Lung microvascular endothelial cell (primary cell): Measurements from ENCODE around the gene OSTF1. TPM values are rescaled to one million over a fixed set of nuclear protein-coding genes. Genes with fewer than 3 reads are reported as not detected.
A peak's percentile ranks its signal among the peaks of the same experiment; 100 is the strongest.

Experiments
- DNase-seq, 2 donors: peaks; one replicate each; pipeline versions ENCODE4 v3.0.0 to v3.0.0-alpha.2; 2010; ENCODE audit warnings: low read depth in 2 of 2
- total RNA-seq: library from RNA; depleted of rRNA; stranded (reverse); fragments of >200 nt; gene quantifications from 2 replicates; pipeline ENCODE4 v1.2.1, GENCODE V29; 2014

Gene OSTF1
- total RNA-seq, result 82.6 and 121 TPM in 2 replicates

DNA sequence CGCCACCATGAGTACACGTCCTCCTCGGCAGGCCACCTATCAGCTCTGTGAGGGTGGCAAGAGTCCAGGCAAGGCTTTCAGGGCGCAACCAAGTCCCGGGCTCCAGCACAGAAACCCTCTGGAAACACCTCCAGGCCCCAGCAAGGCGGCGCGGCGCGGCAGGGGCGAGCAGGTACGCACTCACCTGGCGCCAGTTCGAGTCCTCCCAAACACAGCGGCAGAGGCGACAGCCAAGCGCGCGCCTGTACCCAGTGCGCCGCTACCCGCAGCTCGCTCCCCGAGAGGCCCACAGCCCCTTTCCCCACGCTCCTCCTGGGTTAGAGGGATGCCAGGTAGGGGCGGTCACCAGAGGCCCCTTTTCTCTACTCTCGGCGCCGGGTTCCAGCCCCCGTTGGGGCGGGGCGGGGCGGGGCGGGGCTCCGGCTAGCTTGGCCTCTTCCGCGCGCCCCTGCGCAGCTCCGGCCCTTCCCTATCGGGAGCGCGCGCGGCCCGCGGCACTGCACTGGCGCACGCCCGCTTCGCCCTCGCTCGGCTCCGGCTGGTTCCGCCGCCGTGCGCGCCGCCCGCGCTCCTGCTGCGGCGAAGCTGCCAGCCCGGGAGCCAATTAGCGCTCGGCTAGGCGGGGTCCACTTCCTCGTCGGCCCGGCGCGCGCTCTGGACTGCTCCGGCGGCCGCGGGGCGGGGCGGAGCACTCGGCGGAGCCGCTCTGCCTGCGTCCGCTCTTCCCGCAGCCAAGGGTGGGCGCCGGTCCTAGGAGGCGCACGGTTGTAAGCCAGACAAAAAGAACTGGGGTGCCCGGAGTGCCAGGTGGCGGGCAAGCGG lies at the start of gene OSTF1, which contains the start of gene NMRK1:
Gene OSTF1 (plus strand): TSS at position 691 of the 822 bp plus-strand sequence. CDS start 179 bp downstream, outside the sequence.
Gene NMRK1 (minus strand): TSS at position 332 of the 822 bp plus-strand sequence. CDS start 5,040 bp downstream, outside the sequence.
- peak; percentile 98 for DNase-seq

GRCh38 chr9:75039009-75039408 lies 49.3 kb upstream of the OSTF1 start:
- DNase-seq, result no peak

GRCh38 chr9:75039801-75040200 lies 48.5 kb upstream of the OSTF1 start:
- no peak for DNase-seq

GRCh38 chr9:75041041-75041440 lies 47.3 kb upstream of the OSTF1 start:
- DNase-seq, result no peak

GRCh38 chr9:75046725-75047345 lies 41.5 kb upstream of the OSTF1 start:
- DNase-seq, result no peak

DNA sequence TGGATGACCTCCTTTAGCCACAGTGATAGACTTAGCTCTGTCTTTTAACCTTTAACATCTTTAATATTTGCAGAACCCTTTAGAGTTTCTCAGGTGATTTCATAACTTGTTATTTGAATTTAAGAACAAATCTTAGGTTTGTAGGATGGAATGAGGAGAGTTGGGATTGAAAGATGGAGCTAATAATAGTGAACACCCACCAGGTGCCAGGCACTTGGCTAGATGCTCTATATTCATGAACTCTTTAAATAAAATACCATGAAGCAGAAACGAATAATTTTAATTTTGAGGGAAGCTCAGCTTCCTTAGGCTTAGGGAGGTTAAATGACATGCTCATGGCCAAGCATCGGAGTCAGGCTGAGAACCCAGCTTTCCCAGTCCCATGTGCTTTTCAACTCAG lies 40.8 kb upstream of the OSTF1 start:
- DNase-seq, result no peak

GRCh38 chr9:75051285-75051684 lies 37.0 kb upstream of the OSTF1 start:
- DNase-seq, result no peak

GRCh38 chr9:75053869-75054268 lies 34.4 kb upstream of the OSTF1 start:
- no peak for DNase-seq

DNA sequence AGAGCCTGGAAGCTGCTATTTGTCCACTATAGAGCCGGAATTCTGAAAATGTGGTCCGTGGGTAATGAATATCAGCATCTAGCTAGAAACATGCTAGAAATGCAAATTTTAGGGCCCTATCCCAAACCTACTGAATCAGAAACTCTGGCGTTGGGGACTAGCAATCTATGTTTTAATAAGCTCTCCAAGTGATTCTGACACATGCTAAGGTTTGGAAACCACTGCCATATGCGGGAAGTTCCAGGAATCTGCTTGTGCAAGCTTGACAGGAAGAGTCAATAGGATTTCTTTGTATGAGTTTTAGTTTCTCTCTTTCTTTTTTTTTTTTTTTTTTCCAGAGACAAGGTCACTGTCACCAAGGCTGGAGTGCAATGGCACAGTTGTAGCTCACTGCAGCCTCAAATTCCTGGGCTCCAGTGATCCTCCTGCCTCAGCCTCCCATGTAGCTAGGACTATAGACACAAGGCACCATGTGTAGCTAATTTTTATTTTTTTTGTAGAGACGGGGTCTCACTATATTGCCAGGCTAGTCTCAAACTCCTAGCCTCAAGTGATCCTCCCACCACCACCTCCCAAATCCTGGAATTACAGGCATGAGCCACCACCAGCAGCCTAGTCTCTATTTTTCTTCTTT lies 33.8 kb upstream of the OSTF1 start:
- DNase-seq, result no peak

DNA sequence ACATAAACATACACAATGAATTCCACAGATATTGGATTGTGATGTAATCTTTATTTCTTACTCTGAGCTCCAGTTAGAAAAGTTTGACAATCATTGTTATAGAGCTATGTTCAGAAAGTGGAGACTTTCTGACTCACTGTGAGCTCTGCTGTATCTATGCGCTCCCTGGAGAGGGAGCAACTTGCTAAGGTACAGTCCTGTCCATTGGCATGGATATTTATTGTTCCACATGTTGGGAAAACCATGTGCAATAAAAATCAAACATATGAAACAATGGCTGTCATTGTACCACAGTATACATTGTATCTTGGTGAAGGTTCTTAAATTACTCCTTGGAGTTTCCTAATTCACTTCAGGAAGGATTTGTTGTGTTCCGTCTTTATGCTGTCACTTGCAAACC lies 27.1 kb upstream of the OSTF1 start:
- no peak for DNase-seq

GRCh38 chr9:75063556-75064305 lies 24.6 kb upstream of the OSTF1 start:
- DNase-seq, result no peak

DNA sequence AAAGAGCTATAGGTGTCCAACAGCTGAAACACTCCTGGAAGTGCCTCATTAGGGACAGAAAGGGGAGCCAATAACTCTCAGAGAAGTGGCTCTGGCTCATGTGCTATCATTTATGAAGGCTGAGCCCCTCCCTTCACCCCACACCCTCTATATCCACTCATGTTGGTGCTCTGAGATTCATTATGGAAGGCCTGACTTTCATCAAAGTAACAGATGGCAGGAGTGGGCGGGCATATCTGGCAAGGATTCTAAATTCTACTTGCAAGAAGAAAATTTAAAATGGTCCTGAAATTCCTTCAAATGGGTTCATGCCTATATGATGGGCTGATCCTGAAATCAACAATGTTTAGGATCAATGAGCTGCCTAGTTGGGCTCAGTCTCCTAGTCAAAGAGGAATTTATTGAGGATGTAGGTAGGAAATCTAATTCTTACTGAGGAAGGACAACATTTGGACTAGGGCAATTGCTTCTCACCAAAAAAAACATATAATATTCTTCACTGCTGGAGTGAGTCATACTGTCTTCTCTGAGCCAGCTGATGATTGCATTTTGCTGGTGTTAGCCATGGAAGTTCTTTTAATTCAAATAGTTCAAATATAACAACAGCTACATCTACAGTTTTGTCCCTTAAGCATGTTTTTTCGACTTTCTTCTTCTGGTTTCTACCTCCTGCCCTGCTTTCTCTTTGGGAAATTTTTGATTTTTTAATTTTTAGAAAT lies 23.8 kb upstream of the OSTF1 start:
- no peak for DNase-seq

DNA sequence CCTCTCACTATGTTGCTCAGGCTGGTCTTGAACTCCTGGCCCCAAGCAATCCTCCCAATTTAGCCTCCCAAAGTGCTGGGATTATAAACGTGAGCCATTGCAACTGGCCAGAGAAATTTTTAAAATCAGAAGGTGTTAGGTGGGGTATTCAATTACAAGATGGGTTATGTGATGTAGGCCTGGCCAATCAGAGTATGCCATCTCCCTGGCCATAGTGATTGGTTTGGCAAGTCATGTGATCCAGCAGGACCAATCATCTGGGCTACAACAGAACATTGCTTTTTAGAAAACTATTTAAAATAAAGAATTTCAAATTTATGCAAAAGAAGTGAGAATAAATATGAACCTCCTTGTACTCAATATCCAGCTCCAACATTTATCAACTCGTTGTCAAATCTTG lies 22.8 kb upstream of the OSTF1 start:
- no peak for DNase-seq

- no peak for DNase-seq
Observed at GRCh38 chr9:75067894-75068293, 20.4 kb upstream of the OSTF1 start.

DNA sequence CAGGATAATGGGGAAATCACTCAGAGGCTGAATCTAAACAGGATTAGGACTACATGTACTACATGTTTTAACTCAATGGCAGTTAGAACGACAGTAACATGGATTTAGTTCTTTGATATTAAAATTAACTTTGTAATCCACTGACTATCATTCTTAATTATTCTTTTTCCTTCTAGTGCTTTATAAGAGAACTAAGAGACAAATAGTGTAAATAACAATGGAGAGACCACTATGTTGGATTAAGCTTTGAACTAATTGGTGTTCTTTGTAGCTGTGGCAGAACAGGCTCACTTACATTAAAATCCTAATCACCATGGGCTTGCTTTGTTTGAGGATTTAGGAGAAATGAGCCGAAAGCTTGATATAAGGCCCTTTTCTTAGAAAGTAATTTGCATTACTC lies 19.1 kb upstream of the OSTF1 start:
- DNase-seq, result no peak

DNA sequence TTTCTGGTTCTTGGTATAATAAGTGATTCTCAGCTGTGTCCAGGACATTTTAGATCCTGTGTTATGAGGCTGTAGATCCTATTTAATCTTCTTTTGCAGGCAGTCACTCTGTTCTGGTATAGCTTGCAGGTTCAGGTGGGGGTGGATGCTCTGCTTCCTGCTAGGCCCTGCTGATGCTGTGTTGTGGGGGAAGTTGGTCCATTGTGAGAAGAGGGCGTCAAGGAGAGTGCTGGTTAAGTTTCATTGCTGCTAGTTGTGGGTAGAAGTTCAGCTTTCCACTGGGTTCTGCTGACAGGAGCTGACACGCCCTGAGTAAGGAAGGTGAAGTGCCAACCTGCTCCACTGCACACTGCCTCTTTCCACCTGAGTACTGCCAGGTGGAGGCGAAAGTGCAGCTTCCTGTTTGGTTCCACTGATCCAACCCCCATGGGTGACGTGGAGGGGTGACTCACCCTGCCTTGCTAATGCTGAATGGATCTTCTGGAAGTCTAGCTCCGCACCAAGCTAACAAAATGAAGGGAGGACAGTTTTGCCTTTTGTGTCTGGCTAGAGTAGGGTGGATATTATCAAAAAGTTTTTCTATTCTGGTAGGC lies 16.7 kb upstream of the OSTF1 start:
- no peak for DNase-seq

DNA sequence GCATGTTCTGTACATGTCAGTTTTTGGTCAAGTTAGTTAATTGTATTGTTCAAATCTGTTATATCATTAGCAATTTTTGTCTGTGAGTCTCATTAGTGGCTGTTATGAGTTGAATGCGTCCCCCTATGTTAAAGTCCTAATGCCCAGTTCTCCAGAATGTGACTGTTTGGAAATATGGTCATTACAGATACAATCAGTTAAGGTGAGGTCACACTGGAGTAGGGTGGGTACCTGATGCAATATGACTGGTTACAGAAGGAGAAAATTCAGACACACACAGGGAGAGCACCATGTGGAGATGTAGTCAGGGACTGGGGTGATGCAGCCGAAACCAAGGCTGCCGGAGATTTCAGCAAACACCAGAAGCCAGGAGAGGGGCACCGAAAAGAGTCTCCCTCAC lies 15.4 kb upstream of the OSTF1 start:
- no peak for DNase-seq

DNA sequence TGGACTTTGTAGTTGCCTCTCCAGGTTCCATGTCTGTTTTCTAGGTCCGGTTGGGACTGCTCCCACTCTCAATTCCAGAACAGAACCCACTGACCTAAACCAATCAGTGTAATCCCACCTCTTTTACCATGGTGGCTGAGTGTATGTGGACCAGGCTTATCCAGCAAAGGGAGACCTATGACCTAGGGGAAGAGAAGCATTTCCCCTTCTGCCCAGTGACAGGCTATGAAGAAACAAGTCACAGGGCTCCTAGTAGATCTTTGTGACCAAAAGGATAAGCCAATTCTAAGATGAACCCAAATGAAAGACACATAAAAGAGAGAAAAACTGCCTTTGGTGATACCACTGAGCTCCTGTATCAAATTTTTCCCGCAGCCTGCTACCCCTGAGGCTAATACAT lies 6.7 kb upstream of the OSTF1 start:
- DNase-seq, result no peak

DNA sequence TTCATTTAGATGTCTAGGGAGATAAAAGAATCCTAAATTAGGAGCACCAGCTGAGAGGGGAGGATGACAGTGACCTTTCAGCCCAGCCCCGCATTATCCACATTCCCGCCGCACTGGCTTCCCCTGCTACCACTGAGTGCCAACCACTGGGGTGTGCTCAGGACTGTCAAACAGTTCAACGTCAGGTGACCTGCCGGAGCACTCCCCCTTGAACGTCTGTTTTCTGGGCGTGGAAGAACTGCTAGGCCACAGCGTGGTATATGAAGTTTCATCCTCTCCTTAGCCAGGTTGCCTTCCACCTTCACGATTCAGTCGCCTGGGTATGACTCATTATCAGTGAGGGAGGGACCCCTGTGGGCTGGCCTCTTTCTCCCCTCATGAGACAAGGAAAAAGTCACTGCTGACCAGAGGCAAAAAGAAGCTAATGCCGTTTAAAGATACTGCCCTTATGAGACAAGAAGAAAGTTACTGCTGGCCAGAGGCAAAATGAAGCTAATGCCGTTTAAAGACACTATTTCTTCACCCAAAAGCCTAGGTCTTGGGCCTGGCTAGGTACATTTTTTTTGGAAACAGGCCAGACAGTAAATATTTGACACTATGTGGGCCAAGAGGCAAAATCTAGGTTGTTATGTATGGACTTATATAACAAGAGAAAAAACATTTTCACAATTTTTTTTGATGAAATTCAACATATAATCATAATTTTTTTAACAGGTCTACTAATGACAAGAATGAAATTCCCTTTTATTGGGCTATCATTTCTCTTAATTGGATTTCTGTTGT lies 4.9 kb upstream of the OSTF1 start:
- no peak for DNase-seq

DNA sequence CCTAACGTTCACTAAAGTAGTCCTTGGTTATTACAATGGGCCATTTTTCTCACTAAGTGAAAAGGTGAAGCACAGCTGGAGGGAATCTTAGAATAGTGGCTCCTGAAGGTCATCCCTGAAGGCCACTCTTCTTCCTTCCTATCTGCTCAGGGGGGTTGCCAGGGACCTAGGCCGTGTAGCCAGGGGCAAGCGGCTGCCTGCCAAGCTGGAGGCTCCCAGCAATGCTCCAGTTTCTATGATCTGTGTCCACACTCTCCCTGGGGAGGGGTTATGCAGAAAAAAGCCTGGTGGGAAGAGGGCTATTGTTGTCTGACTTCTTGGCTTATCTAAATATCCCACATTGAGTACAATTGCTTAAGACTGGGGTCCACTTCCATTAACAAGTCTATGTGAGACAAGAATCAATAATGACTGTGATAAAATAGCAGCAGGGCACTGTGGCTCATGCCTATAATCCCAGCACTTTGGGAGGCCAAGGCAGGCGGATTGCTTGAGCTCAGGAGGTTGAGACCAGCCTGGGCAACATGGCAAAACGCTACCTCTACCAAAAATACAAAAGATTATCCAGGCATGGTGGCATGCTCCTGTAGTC lies 4.1 kb upstream of the OSTF1 start:
- DNase-seq, result no peak
